ENCODE data around the gene SH3GLB2. TPM values are rescaled to one million over a fixed set of nuclear protein-coding genes. Genes with fewer than 3 reads are reported as not detected.

The SH3GLB2 gene
- total RNA-seq, 1 experiment from 2014 or later = 44.1 TPM

GRCh38 chr9:129011170-129011569 lies 17.0 kb downstream of the SH3GLB2 start:
- H2AFZ ChIP-seq (ENCODE audit: low read length) = no peak overlapping the region
- no peaks in the 10 kb centered on the region for H3K27me3 ChIP-seq (ENCODE audit: low read length)
- H3K4me3 ChIP-seq (ENCODE audit: low read length) = no peak overlapping the region
- POLR2A ChIA-PET (ENCODE audit: unreplicated experiment) = no interaction called here
- no peaks in the 10 kb centered on the region for H3K9me3 ChIP-seq (ENCODE audit: low read length)
- intact Hi-C loops (cut with micrococcal nuclease) = no loop called here
- H4K20me1 ChIP-seq (ENCODE audit: low read length) = no peaks in the 10 kb centered on the region
- H3K9me2 ChIP-seq (replicated peaks; ENCODE audit: low read length) = no peaks in the 10 kb centered on the region
- no peak for ATAC-seq
- H3F3A ChIP-seq (ENCODE audit: low read length, unreplicated experiment) = no peaks in the 10 kb centered on the region
- H3K4me1 ChIP-seq (ENCODE audit: insufficient read depth, low read length) = no peaks in the 10 kb centered on the region
- DNase-seq = no peak
- BruUV-seq (replicated peaks) = no TSS peak
- H3K9ac ChIP-seq (ENCODE audit: low read length) = no peak overlapping the region
- CTCF ChIA-PET = no interaction called here
- H3K4me2 ChIP-seq (ENCODE audit: low read length) = no peak overlapping the region
- no peak for TF ChIP-seq EZH2phosphoT487 (IDR thresholded peaks at IDR 0.05; ENCODE audit: borderline replicate concordance, low read length)
- TF ChIP-seq EZH2 (IDR thresholded peaks at IDR 0.05; ENCODE audit: low read length, unreplicated experiment) = no peak
- no peak for TF ChIP-seq CTCF (conservative IDR thresholded peaks at IDR 0.05; ENCODE audit: low read depth, low read length)
- H3K79me2 ChIP-seq (ENCODE audit: low read length) = no peaks in the 10 kb centered on the region
- H3K27ac ChIP-seq (ENCODE audit: low read length) = no peak overlapping the region
- H3K36me3 ChIP-seq (ENCODE audit: low read depth, low read length) = peaks cover 5% of the 10 kb centered on the region; the same call in 1 of the 2 replicates

- no peaks in the 10 kb centered on the region for H3K79me2 ChIP-seq (ENCODE audit: low read length)
- no peaks in the 10 kb centered on the region for H3K4me1 ChIP-seq (ENCODE audit: insufficient read depth, low read length)
- no TSS peak for BruUV-seq (replicated peaks)
- no peak overlapping the region for H3K4me2 ChIP-seq (ENCODE audit: low read length)
- H3K9ac ChIP-seq (ENCODE audit: low read length) = no peak overlapping the region
- ATAC-seq (no peak), DNase-seq (no peak)
- intact Hi-C loops (cut with micrococcal nuclease) = no loop called here
- no peaks in the 10 kb centered on the region for H4K20me1 ChIP-seq (ENCODE audit: low read length)
- no peak overlapping the region for H3K4me3 ChIP-seq (ENCODE audit: low read length)
- no peaks in the 10 kb centered on the region for H3F3A ChIP-seq (ENCODE audit: low read length, unreplicated experiment)
- H3K27me3 ChIP-seq (ENCODE audit: low read length) = no peaks in the 10 kb centered on the region
- H3K27ac ChIP-seq (ENCODE audit: low read length) = no peak overlapping the region
- POLR2A ChIA-PET (ENCODE audit: unreplicated experiment) = no interaction called here
- no peak for TF ChIP-seq EZH2 (IDR thresholded peaks at IDR 0.05; ENCODE audit: low read length, unreplicated experiment)
- no peak for TF ChIP-seq CTCF (conservative IDR thresholded peaks at IDR 0.05; ENCODE audit: low read depth, low read length)
- no peak for TF ChIP-seq EZH2phosphoT487 (IDR thresholded peaks at IDR 0.05; ENCODE audit: borderline replicate concordance, low read length)
- H3K9me3 ChIP-seq (ENCODE audit: low read length) = no peaks in the 10 kb centered on the region
- H3K36me3 ChIP-seq (ENCODE audit: low read depth, low read length) = peaks cover 11% of the 10 kb centered on the region; the same call in 1 of the 2 replicates
- CTCF ChIA-PET = no interaction called here
- H2AFZ ChIP-seq (ENCODE audit: low read length) = no peak overlapping the region
- no peaks in the 10 kb centered on the region for H3K9me2 ChIP-seq (replicated peaks; ENCODE audit: low read length)
These were observed 17.7 kb downstream of the SH3GLB2 start for GRCh38 chr9:129010267-129010975.

GRCh38 chr9:129009584-129010141 lies 18.5 kb downstream of the SH3GLB2 start:
- no peaks in the 10 kb centered on the region for H4K20me1 ChIP-seq (ENCODE audit: low read length)
- no peak overlapping the region for H3K4me2 ChIP-seq (ENCODE audit: low read length)
- H3K9ac ChIP-seq (ENCODE audit: low read length) = no peak overlapping the region
- ChIA-PET CTCF (no interaction called here), POLR2A (ENCODE audit: unreplicated experiment) (no interaction called here)
- no peak overlapping the region for H2AFZ ChIP-seq (ENCODE audit: low read length)
- no peak overlapping the region for H3K27ac ChIP-seq (ENCODE audit: low read length)
- BruUV-seq (replicated peaks) = no TSS peak
- H3K27me3 ChIP-seq (ENCODE audit: low read length) = no peaks in the 10 kb centered on the region
- peaks cover 12% of the 10 kb centered on the region; the same call in 1 of the 2 replicates for H3K36me3 ChIP-seq (ENCODE audit: low read depth, low read length)
- H3K79me2 ChIP-seq (ENCODE audit: low read length) = no peaks in the 10 kb centered on the region
- no peaks in the 10 kb centered on the region for H3K9me2 ChIP-seq (replicated peaks; ENCODE audit: low read length)
- no peaks in the 10 kb centered on the region for H3K9me3 ChIP-seq (ENCODE audit: low read length)
- DNase-seq (no peak), ATAC-seq (no peak)
- intact Hi-C loops (cut with micrococcal nuclease) = no loop called here
- H3K4me3 ChIP-seq (ENCODE audit: low read length) = no peak overlapping the region
- H3K4me1 ChIP-seq (ENCODE audit: insufficient read depth, low read length) = no peaks in the 10 kb centered on the region
- TF ChIP-seq CTCF (conservative IDR thresholded peaks at IDR 0.05; ENCODE audit: low read depth, low read length) (no peak), EZH2 (IDR thresholded peaks at IDR 0.05; ENCODE audit: low read length, unreplicated experiment) (no peak), EZH2phosphoT487 (IDR thresholded peaks at IDR 0.05; ENCODE audit: borderline replicate concordance, low read length) (no peak)
- no peaks in the 10 kb centered on the region for H3F3A ChIP-seq (ENCODE audit: low read length, unreplicated experiment)
